Stimulated activated CD8-positive, alpha-beta memory T cell treated with anti-CD3 and anti-CD28 coated beads, Interleukin-7, amount 100 ng/mL, for 4 hours (primary cell): ENCODE measurements around the gene KRTAP4-4.
"Not testable (repeated sequence)": the region's sequence is repeated elsewhere in the genome, so short reads cannot be mapped to it uniquely, and the experiment has no call there.

Experiments used
- DNase-seq, 2 donors: peaks; one replicate each; pipeline ENCODE4 v3.0.0-alpha.2; 2020; ENCODE audit warnings: low read depth in 2 of 2

The KRTAP4-4 gene

GRCh38 chr17:41148971-41149651, 11.4 kb downstream of the KRTAP4-4 start:
- DNase-seq: not testable (repeated sequence)

GRCh38 chr17:41147531-41148204, 12.9 kb downstream of the KRTAP4-4 start:
- DNase-seq: no peak

GRCh38 chr17:41145261-41145660, 15.3 kb downstream of the KRTAP4-4 start:
- no peak for DNase-seq

- no peak for DNase-seq
Observed at GRCh38 chr17:41144846-41145245, 15.7 kb downstream of the KRTAP4-4 start.

- no peak for DNase-seq
Observed at GRCh38 chr17:41141361-41141760, 19.2 kb downstream of the KRTAP4-4 start.

- no peak for DNase-seq
Observed at GRCh38 chr17:41140360-41141131, 20.0 kb downstream of the KRTAP4-4 start, which contains the start of gene KRTAP4-6. Gene KRTAP4-6 (minus strand): TSS chr17:41140544. CDS start chr17:41140487, 57 bp downstream.

- not testable (repeated sequence) for DNase-seq
Observed at GRCh38 chr17:41139865-41140264, 20.7 kb downstream of the KRTAP4-4 start.

GRCh38 chr17:41133880-41134735, 26.4 kb downstream of the KRTAP4-4 start:
- DNase-seq: no peak

GRCh38 chr17:41131979-41132378, 28.6 kb downstream of the KRTAP4-4 start:
- DNase-seq: no peak

- DNase-seq: no peak
Observed at GRCh38 chr17:41127371-41127770, 33.2 kb downstream of the KRTAP4-4 start.

- DNase-seq: no peak
Observed at GRCh38 chr17:41126412-41126811, 34.1 kb downstream of the KRTAP4-4 start.

GRCh38 chr17:41125064-41125463, 35.5 kb downstream of the KRTAP4-4 start:
- no peak for DNase-seq

- DNase-seq: not testable (repeated sequence)
Observed at GRCh38 chr17:41123991-41124371, 36.6 kb downstream of the KRTAP4-4 start, which contains the start of gene KRTAP4-12. Gene KRTAP4-12 (minus strand): TSS chr17:41124182. CDS start chr17:41124122, 60 bp downstream.

GRCh38 chr17:41123292-41123990, 37.1 kb downstream of the KRTAP4-4 start:
- not testable (repeated sequence) for DNase-seq

GRCh38 chr17:41121742-41122141, 38.8 kb downstream of the KRTAP4-4 start:
- DNase-seq: no peak

GRCh38 chr17:41119696-41120690, 40.6 kb downstream of the KRTAP4-4 start:
- not testable (repeated sequence) for DNase-seq

GRCh38 chr17:41118721-41119120, 41.8 kb downstream of the KRTAP4-4 start:
- DNase-seq: no peak

GRCh38 chr17:41117846-41118386, 42.6 kb downstream of the KRTAP4-4 start, which contains the start of gene KRTAP4-11:
Gene KRTAP4-11 (minus strand): TSS chr17:41118373. CDS start chr17:41118315, 58 bp downstream.
- DNase-seq: not testable (repeated sequence)

- no peak for DNase-seq
Observed at GRCh38 chr17:41116297-41116696, 44.3 kb downstream of the KRTAP4-4 start.
